ENCODE measurements around the gene RRP9. TPM values are rescaled to one million over a fixed set of nuclear protein-coding genes. Genes with fewer than 3 reads are reported as not detected.

The RRP9 gene
- polyA plus RNA-seq, 1 experiment: 10.8 TPM

- Histone ChIP-seq H3K9me3 (ENCODE audit: control insufficient read depth, insufficient read depth, low read length) (no peaks in the 10 kb centered on the region; the same call in 1 of the 2 replicates), H3K27ac (ENCODE audit: low read depth, low read length) (no peak overlapping the region), H3K4me3 (ENCODE audit: low read depth, low read length) (no peak overlapping the region), H3K27me3 (ENCODE audit: control insufficient read depth, insufficient read depth, low read length) (no peaks in the 10 kb centered on the region)
- POLR2A ChIA-PET: no interaction called here
- DNase-seq (ENCODE audit: low read depth, low spot score): no peak
- CTCF ChIA-PET: interaction anchor here (1.5 to 5.3 kb wide), 2 partner anchors 12 to 19 kb away, joined by 9 to 37 read pairs; partner anchors contain the start of genes ABHD14B, PARP3 and RRP9
- no peak for TF ChIP-seq CTCF (IDR thresholded peaks at IDR 0.05; ENCODE audit: low read depth, low read length)
These were observed 13.0 kb upstream of the RRP9 start for GRCh38 chr3:51954713-51955112.

GRCh38 chr3:51954105-51954504 is 12.4 kb upstream of the RRP9 start:
- ChIA-PET POLR2A (interaction anchor here (1.0 kb wide), 1 partner anchor 11 kb away, joined by 4 read pairs; no protein-coding TSS in a partner anchor), CTCF (interaction anchor here (1.5 to 5.3 kb wide), 2 partner anchors 12 to 20 kb away, joined by 9 to 37 read pairs; partner anchors contain the start of genes ABHD14B, PARP3 and RRP9)

GRCh38 chr3:51953445-51953844 is 11.7 kb upstream of the RRP9 start:
- Histone ChIP-seq H3K27me3 (ENCODE audit: control insufficient read depth, insufficient read depth, low read length) (no peaks in the 10 kb centered on the region), H3K27ac (ENCODE audit: low read depth, low read length) (peak overlapping the region; percentile 31), H3K9me3 (ENCODE audit: control insufficient read depth, insufficient read depth, low read length) (no peaks in the 10 kb centered on the region; the same call in 1 of the 2 replicates), H3K4me3 (ENCODE audit: low read depth, low read length) (no peak overlapping the region)
- no peak for TF ChIP-seq CTCF (IDR thresholded peaks at IDR 0.05; ENCODE audit: low read depth, low read length)
- POLR2A ChIA-PET: interaction anchor here (0.6 to 1.0 kb wide), 2 partner anchors 10 to 30 kb away, joined by 3 to 4 read pairs; partner anchors contain the start of gene ACY1
- CTCF ChIA-PET: interaction anchor here (0.6 to 5.3 kb wide), 4 partner anchors 11 to 170 kb away, joined by 3 to 37 read pairs (median 6); partner anchors contain the start of genes ABHD14B, PARP3 and RRP9
- DNase-seq (ENCODE audit: low read depth, low spot score): peak; percentile 49

More at GRCh38 chr3:51954105-51954504, 12.4 kb upstream of the RRP9 start:
- Histone ChIP-seq H3K27me3 (ENCODE audit: control insufficient read depth, insufficient read depth, low read length) (no peaks in the 10 kb centered on the region), H3K4me3 (ENCODE audit: low read depth, low read length) (no peak overlapping the region), H3K27ac (ENCODE audit: low read depth, low read length) (no peak overlapping the region), H3K9me3 (ENCODE audit: control insufficient read depth, insufficient read depth, low read length) (no peaks in the 10 kb centered on the region; the same call in 1 of the 2 replicates)
- no peak for DNase-seq (ENCODE audit: low read depth, low spot score)
- no peak for TF ChIP-seq CTCF (IDR thresholded peaks at IDR 0.05; ENCODE audit: low read depth, low read length)

- ChIA-PET POLR2A (no interaction called here), CTCF (interaction anchor here (1.2 to 5.3 kb wide), 2 partner anchors 8 to 23 kb away, joined by 6 to 37 read pairs; partner anchors contain the start of genes ABHD14A, ABHD14B, PARP3 and RRP9)
- TF ChIP-seq CTCF (IDR thresholded peaks at IDR 0.05; ENCODE audit: low read depth, low read length): no peak
- H3K4me3 ChIP-seq (ENCODE audit: low read depth, low read length): no peak overlapping the region
- H3K27ac ChIP-seq (ENCODE audit: low read depth, low read length): no peak overlapping the region
- DNase-seq (ENCODE audit: low read depth, low spot score): no peak
- no peaks in the 10 kb centered on the region for H3K27me3 ChIP-seq (ENCODE audit: control insufficient read depth, insufficient read depth, low read length)
- no peaks in the 10 kb centered on the region; the same call in 1 of the 2 replicates for H3K9me3 ChIP-seq (ENCODE audit: control insufficient read depth, insufficient read depth, low read length)
These were observed 9.2 kb upstream of the RRP9 start for GRCh38 chr3:51950899-51951298.

GRCh38 chr3:51949121-51949520 is 7.4 kb upstream of the RRP9 start:
- ChIA-PET CTCF (interaction anchor here (1.1 kb wide), 1 partner anchor 24 kb away, joined by 4 read pairs; no protein-coding TSS in a partner anchor), POLR2A (no interaction called here)
- no peak for DNase-seq (ENCODE audit: low read depth, low spot score)
- Histone ChIP-seq H3K27ac (ENCODE audit: low read depth, low read length) (no peak overlapping the region), H3K9me3 (ENCODE audit: control insufficient read depth, insufficient read depth, low read length) (no peaks in the 10 kb centered on the region; the same call in 1 of the 2 replicates), H3K4me3 (ENCODE audit: low read depth, low read length) (no peak overlapping the region), H3K27me3 (ENCODE audit: control insufficient read depth, insufficient read depth, low read length) (no peaks in the 10 kb centered on the region)
- no peak for TF ChIP-seq CTCF (IDR thresholded peaks at IDR 0.05; ENCODE audit: low read depth, low read length)
